GM12872 (cell line): Measurements from ENCODE around the gene CACNA1C.

Experiments
- CTCF ChIP-seq: IDR thresholded peaks from 3 replicates; pipeline ENCODE4 v1.5.1; 2011; ENCODE audit warnings: low read depth, mild to moderate bottlenecking, low read length, moderate library complexity; ENCODE audit not compliant: insufficient read depth

Gene CACNA1C

GRCh38 chr12:2110849-2111566 is 58.2 kb downstream of the CACNA1C start:
- TF ChIP-seq CTCF = no peak

- TF ChIP-seq CTCF = no peak
Measured at GRCh38 chr12:2111826-2112225, 59.0 kb downstream of the CACNA1C start.

GRCh38 chr12:2112401-2112800 is 59.6 kb downstream of the CACNA1C start:
- TF ChIP-seq CTCF = no peak

GRCh38 chr12:2113119-2113912 is 60.5 kb downstream of the CACNA1C start:
- no peak for TF ChIP-seq CTCF

GRCh38 chr12:2114071-2114470 is 61.3 kb downstream of the CACNA1C start:
- no peak for TF ChIP-seq CTCF

GRCh38 chr12:2115101-2115845 is 62.5 kb downstream of the CACNA1C start:
- TF ChIP-seq CTCF = no peak

GRCh38 chr12:2117541-2117940 is 64.8 kb downstream of the CACNA1C start:
- no peak for TF ChIP-seq CTCF
